CD4-positive, alpha-beta T cell treated with Interleukin-17A for 4 hours (primary cell): Measurements from ENCODE around the gene GBX2.

Experiments used
- DNase-seq: peaks from one replicate; pipeline ENCODE4 v3.0.0-alpha.2; 2020; ENCODE audit warnings: mixed read lengths

The GBX2 gene

GRCh38 chr2:236168110-236169080, at the start of gene GBX2:
TSS of gene GBX2 (minus strand) at chr2:236168386. CDS start at chr2:236167971, 415 bp downstream.
- no peak for DNase-seq

DNA sequence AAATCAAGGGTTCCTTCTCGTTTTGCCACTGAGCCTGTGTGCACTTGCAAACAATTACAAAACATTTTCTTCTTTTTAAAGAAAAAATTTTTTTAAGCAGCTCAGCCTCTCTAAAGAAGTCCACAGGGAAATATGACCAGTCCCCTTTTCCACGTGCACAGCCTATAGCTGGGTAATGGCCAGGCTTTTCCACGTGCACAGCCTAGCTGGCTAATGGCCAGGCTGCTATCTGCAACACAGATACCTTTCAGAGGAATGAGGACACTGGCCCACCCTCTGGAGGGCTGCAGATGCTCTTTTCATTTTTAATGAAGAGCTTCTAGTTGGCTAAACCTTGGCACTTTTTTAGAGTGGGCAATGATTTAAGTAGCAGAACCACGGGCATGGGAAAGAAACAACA, 49.7 kb upstream of the GBX2 start:
- no peak for DNase-seq

DNA sequence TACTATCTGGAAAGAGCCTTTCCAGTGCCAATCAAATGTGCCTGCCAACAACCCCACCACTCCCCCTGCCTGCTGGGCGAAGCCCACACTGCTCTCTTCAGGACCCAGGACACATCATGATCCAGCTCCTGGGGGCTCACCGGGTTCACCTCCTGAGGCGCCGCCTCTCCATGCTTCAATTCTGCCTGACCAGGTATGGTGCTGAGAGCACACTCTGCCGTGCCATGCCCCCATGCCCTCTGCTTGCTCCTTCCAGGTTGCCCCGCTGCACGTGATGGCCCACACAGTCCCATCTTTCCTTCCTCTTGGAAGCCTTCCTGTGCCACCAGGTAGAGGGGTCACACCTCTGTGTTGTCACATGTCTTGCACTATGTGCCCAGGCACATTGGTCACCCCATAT, 48.5 kb upstream of the GBX2 start:
- no peak for DNase-seq

DNA sequence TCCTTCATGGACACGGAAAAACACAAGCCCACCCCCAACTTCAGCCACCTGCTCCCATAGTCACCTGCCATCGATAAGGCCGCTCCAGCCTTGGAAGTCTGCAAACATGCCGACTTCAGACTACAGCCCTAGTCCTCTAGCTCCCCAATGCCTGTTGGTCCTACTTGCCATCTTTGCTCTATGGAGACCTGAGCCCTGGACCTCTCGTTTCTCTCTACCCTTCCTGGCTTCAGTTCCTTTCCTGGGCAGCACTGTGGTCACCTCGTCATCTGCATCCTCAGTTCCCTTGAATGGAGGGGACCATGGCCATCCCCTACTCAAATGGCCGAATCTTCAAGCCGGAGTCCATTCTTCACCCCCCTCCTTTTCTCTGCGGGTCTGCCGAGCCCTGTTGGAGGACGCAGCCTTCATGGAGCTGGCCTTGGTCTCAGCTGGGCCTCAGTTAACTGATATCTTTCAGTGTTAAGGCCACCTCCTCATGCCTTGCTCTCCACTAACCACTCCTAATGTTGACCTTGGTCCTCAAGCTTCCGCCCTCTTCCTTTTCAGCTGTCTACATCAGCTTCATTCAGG, 47.7 kb upstream of the GBX2 start:
- DNase-seq = no peak

GRCh38 chr2:236215196-236215595, 47.0 kb upstream of the GBX2 start:
- DNase-seq = no peak

DNA sequence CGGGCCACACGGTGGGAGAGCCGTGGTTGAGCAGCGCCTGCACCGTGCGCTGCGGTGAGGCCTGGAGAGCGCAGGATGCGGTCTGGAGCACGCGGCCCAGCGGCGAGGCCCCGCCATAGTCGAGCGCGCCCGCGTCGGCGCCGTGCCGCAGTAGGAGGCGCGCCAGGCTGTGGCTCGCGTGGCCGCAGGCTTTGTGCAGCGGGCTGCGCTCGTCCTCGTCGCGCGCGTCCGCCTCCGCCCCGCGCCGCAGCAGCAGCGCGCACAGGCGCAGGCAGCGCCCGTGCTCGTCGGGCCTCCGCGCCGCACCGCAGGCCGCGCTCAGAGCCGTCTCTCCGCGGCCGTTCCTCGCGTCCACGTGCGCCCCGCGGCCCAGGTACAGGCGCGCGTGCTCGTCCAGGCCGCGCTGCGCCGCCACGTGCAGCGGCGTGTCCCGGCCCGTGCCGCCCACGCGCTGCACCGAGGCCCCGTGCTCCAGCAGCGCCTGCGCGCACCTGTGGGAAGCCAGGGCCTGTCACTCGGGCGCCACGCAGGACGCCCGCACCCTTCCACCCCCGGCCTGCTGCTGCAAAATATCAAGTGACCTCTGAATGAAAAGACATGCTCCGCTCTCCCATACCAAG, 46.3 kb upstream of the GBX2 start:
- no peak for DNase-seq

- no peak for DNase-seq
These were observed 43.1 kb upstream of the GBX2 start for GRCh38 chr2:236211296-236211695.

- DNase-seq = no peak
These were observed 42.4 kb upstream of the GBX2 start for GRCh38 chr2:236210536-236210935.

GRCh38 chr2:236209996-236210395, 41.8 kb upstream of the GBX2 start:
- DNase-seq = no peak

- DNase-seq = no peak
These were observed 41.3 kb upstream of the GBX2 start for GRCh38 chr2:236209535-236209934.

GRCh38 chr2:236208019-236208926, 40.1 kb upstream of the GBX2 start:
- no peak for DNase-seq

GRCh38 chr2:236207472-236207871, 39.3 kb upstream of the GBX2 start:
- DNase-seq = no peak

DNA sequence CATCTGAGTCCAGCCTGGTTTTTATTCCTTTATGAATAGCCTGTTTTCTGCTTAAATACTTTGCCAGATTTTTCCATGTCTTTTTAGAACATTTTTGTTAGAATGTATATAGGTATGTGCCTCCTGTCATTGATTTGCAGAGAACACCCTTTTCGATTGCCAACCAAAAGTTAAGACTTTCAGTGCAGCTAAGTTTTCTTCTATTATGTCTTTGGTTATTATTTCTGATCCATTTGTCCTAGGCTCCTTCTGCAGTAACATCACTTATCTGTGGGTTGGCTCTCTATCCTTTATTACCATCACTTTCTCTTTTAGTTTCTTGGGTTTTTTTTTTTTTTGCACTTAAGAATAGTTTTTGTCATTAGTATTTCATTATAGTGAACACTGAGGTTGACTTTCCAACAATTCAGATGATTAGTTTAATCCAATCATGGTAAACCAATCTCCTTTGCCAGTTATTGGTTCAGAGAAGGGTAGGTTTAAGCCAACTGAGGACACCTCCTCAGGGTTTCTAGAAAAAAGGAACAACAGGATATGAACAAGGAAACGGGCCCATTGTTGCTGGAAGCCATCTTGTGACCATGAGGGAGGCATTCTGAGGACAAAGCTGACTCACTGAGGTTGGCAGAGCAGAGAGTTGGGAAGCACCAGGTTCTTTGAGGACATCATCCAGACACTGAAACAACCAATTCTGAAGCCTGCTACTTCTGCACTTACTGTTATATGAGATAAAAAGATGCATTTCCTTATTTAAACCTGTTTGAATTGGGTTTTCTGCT, 37.9 kb upstream of the GBX2 start:
- no peak for DNase-seq

- DNase-seq = no peak
These were observed 36.8 kb upstream of the GBX2 start for GRCh38 chr2:236204953-236205352.

GRCh38 chr2:236200378-236200777, 32.2 kb upstream of the GBX2 start:
- DNase-seq = no peak

- no peak for DNase-seq
These were observed 28.2 kb upstream of the GBX2 start for GRCh38 chr2:236196366-236196765.

- DNase-seq = no peak
These were observed 27.5 kb upstream of the GBX2 start for GRCh38 chr2:236195726-236196125.

- no peak for DNase-seq
These were observed 26.6 kb upstream of the GBX2 start for GRCh38 chr2:236194786-236195185.

- DNase-seq = no peak
These were observed 24.8 kb upstream of the GBX2 start for GRCh38 chr2:236193026-236193425.

GRCh38 chr2:236190674-236191073, 22.5 kb upstream of the GBX2 start:
- DNase-seq = no peak

GRCh38 chr2:236184701-236185100, 16.5 kb upstream of the GBX2 start:
- DNase-seq = no peak
